Glutamatergic neuron (in vitro differentiated cells): ENCODE data around the gene GLUL. TPM values are rescaled to one million over a fixed set of nuclear protein-coding genes. Genes with fewer than 3 reads are reported as not detected.

Experiments
- DNase-seq: peaks from one replicate; pipeline ENCODE4 v3.0.0; 2022
- H3K27ac Mint-ChIP-seq: one replicate; pipeline ENCODE4 v1.8.0; 2020; ENCODE audit warnings: mild to moderate bottlenecking, mixed read lengths, inconsistent platforms; ENCODE audit not compliant: unreplicated experiment
- H3K27me3 Mint-ChIP-seq: one replicate; pipeline ENCODE4 v1.8.0; 2020; ENCODE audit warnings: mild to moderate bottlenecking, moderate library complexity, mixed read lengths, inconsistent platforms; ENCODE audit not compliant: unreplicated experiment
- H3K36me3 Mint-ChIP-seq: one replicate; pipeline ENCODE4 v1.8.0; 2020; ENCODE audit warnings: mild to moderate bottlenecking, mixed read lengths, inconsistent platforms; ENCODE audit not compliant: unreplicated experiment
- H3K4me1 Mint-ChIP-seq: one replicate; pipeline ENCODE4 v1.8.0; 2020; ENCODE audit warnings: mild to moderate bottlenecking, low read depth, mixed read lengths, inconsistent platforms; ENCODE audit not compliant: unreplicated experiment
- H3K4me3 Mint-ChIP-seq: one replicate; pipeline ENCODE4 v1.8.0; 2020; ENCODE audit warnings: mild to moderate bottlenecking, mixed read lengths, inconsistent platforms; ENCODE audit not compliant: unreplicated experiment
- H3K9me3 Mint-ChIP-seq: one replicate; pipeline ENCODE4 v1.8.0; 2020; ENCODE audit warnings: mild to moderate bottlenecking, moderate library complexity, mixed read lengths, inconsistent platforms; ENCODE audit not compliant: unreplicated experiment
- total RNA-seq: library from RNA; stranded (reverse); fragmentation: NEBNext Ultra II Directional; extraction: Animal tissue kit (Norgen Biotek cat#: 25700); gene quantifications from one replicate; pipeline ENCODE4 v1.2.1, GENCODE V29; 2021; ENCODE audit not compliant: unreplicated experiment
- TF ChIP-seq, protein P1 (sequence below): fragments of 200-600 bp; sonication (generic); IDR thresholded peaks from one replicate; pipeline ENCODE4 v1.5.0; 2021; ENCODE audit not compliant: partially characterized antibody, unreplicated experiment

GLUL gene
- total RNA-seq, 1 donor from 2014 or later, result 312 TPM

DNA sequence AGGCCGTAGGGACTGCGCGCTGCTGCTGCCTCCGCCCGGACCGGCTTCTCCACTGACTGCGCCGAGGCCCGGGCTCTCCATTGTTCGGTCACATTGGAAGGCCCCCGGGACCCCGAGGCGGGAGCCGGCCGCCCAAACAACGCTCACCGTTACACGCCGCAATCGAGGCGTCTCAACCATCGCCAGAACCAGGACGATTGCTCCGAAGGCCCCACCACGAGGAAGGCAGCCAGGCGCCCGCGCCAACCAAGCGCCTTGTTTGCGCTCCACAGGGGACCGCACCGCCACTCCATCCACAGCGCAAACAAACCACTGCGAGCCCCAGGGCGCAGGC, 595 bp downstream of the GLUL start:
- H3K27me3 Mint-ChIP-seq, result peaks cover 15% of the 10 kb centered on the region
- TF ChIP-seq, protein P1, sequence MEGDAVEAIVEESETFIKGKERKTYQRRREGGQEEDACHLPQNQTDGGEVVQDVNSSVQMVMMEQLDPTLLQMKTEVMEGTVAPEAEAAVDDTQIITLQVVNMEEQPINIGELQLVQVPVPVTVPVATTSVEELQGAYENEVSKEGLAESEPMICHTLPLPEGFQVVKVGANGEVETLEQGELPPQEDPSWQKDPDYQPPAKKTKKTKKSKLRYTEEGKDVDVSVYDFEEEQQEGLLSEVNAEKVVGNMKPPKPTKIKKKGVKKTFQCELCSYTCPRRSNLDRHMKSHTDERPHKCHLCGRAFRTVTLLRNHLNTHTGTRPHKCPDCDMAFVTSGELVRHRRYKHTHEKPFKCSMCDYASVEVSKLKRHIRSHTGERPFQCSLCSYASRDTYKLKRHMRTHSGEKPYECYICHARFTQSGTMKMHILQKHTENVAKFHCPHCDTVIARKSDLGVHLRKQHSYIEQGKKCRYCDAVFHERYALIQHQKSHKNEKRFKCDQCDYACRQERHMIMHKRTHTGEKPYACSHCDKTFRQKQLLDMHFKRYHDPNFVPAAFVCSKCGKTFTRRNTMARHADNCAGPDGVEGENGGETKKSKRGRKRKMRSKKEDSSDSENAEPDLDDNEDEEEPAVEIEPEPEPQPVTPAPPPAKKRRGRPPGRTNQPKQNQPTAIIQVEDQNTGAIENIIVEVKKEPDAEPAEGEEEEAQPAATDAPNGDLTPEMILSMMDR, result peak; percentile 13
- peaks cover 16% of the 10 kb centered on the region for H3K9me3 Mint-ChIP-seq
- peak overlapping the region; percentile 98 for H3K27ac Mint-ChIP-seq
- H3K4me1 Mint-ChIP-seq, result peaks cover 19% of the 10 kb centered on the region
- H3K36me3 Mint-ChIP-seq, result no peaks in the 10 kb centered on the region
- H3K4me3 Mint-ChIP-seq, result peak overlapping the region; percentile 95
- DNase-seq, result peak; percentile 62

DNA sequence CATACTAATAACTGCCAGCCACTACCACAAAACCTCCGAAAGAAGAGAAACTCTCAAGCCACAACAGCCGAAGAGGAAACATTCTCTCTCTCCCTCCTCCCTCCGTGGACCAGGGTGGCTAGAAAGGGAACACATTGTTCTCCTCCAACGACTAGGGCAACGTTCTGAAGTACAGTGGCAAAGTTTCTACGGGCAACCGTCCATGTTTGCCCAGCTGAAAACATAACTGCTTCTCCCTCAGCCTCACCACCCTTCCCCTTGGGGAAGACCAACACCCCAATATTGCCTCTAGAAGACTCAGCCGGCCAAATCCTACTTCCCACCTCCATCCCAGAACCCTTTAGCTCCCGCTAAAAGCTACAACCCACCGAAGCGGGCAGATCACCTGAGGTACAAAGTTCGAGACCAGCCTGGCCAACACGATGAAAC, 2.0 kb downstream of the GLUL start:
- Mint-ChIP-seq H3K27me3 (peaks cover 15% of the 10 kb centered on the region), H3K9me3 (peaks cover 15% of the 10 kb centered on the region), H3K4me3 (peak overlapping the region; percentile 93), H3K4me1 (peaks cover 19% of the 10 kb centered on the region), H3K27ac (peak overlapping the region; percentile 83), H3K36me3 (no peaks in the 10 kb centered on the region)
- TF ChIP-seq, protein P1, result no peak
- DNase-seq, result no peak

DNA sequence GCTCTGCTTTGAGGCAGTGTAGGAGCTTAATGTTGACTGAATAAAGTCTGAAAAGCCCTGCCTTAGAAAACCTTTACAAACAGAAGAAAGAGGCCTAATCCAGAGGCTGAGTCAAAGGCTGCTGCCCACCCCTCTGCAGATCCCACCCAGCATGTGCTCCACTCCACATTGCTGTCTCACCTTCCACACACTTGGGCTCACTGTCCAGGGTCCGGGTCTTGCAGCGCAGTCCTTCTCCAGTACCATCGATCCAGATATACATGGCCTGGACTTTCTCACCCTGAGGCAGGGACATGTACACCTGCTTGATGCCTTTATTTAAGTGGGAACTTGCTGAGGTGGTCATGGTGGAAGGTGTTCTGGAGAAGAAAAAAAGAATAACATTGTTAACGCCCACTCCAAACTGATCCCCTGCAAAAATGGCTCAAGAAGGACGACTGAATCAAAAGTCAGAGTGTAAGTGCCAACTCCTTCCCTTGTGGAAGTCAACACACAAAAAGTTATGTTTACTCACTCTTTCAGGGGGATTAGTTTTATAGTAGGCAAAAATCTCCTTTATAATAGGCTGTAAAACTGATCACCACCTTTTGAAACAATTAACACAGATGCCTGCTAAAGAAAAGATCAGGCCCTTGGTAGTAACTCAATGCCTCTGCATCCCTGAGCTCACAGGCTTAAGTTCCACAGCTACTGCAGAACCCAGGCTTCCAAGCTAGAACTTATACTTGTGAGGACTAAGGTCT, 3.0 kb downstream of the GLUL start:
- Mint-ChIP-seq H3K27ac (no peak overlapping the region), H3K4me1 (peaks cover 19% of the 10 kb centered on the region), H3K9me3 (peaks cover 15% of the 10 kb centered on the region), H3K36me3 (no peaks in the 10 kb centered on the region), H3K27me3 (peaks cover 15% of the 10 kb centered on the region), H3K4me3 (peak overlapping the region; percentile 93)
- TF ChIP-seq, protein P1, result no peak
- DNase-seq, result no peak

GRCh38 chr1:182387566-182387965, 4.0 kb downstream of the GLUL start:
- TF ChIP-seq, protein P1, result no peak
- Mint-ChIP-seq H3K9me3 (peaks cover 12% of the 10 kb centered on the region), H3K36me3 (no peaks in the 10 kb centered on the region), H3K27ac (no peak overlapping the region), H3K27me3 (peaks cover 13% of the 10 kb centered on the region), H3K4me3 (peak overlapping the region; percentile 93), H3K4me1 (peaks cover 16% of the 10 kb centered on the region)
- no peak for DNase-seq

DNA sequence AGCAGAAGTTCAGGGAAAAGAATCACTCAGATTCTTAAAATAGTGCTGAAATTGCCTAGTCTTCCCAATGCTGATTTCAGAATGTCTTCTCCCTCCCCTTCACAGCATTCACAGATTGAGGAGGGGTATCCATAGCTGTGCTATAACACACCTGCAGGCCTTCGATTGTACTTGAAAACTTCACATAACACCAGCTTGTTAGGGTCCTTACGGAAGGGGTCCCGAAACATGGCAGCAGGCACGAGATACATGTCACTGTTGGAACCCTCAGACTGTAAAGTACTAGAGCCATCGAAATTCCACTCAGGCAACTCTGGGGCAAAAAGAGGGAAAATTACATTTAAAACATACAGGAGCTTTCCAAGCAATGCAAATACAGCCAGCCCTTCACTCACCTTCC, 4.6 kb downstream of the GLUL start:
- peaks cover 10% of the 10 kb centered on the region for H3K27me3 Mint-ChIP-seq
- no peak overlapping the region for H3K4me3 Mint-ChIP-seq
- DNase-seq, result no peak
- TF ChIP-seq, protein P1, result no peak
- no peaks in the 10 kb centered on the region for H3K36me3 Mint-ChIP-seq
- peaks cover 15% of the 10 kb centered on the region for H3K4me1 Mint-ChIP-seq
- no peak overlapping the region for H3K27ac Mint-ChIP-seq
- peaks cover 11% of the 10 kb centered on the region for H3K9me3 Mint-ChIP-seq
